Fibroblast of the aortic adventitia (primary cell): ENCODE results near the gene SH3YL1. TPM values are rescaled to one million over a fixed set of nuclear protein-coding genes. Genes with fewer than 3 reads are reported as not detected.

Experiments used
- DNase-seq: peaks from one replicate; pipeline ENCODE4 v3.0.0-alpha.2; 2010; ENCODE audit warnings: low read depth
- H3K4me3 ChIP-seq: 2 replicates; pipeline ENCODE4 v1.5.1; 2011; ENCODE audit warnings: low read depth, mild to moderate bottlenecking, control low read depth, low read length, moderate library complexity
- total RNA-seq: library from RNA; depleted of rRNA; stranded (reverse); fragments of >200 nt; gene quantifications from 2 replicates; pipeline ENCODE4 v1.2.3, GENCODE V29; 2012; ENCODE audit warnings: low replicate concordance
- TF ChIP-seq, protein P1 (sequence below): IDR thresholded peaks from 2 replicates; pipeline ENCODE4 v1.5.1; 2011; ENCODE audit warnings: mild to moderate bottlenecking, low read length, control low read depth, inconsistent platforms; ENCODE audit not compliant: insufficient read depth

The SH3YL1 gene
- total RNA-seq, 1 donor: 51.2 TPM

DNA sequence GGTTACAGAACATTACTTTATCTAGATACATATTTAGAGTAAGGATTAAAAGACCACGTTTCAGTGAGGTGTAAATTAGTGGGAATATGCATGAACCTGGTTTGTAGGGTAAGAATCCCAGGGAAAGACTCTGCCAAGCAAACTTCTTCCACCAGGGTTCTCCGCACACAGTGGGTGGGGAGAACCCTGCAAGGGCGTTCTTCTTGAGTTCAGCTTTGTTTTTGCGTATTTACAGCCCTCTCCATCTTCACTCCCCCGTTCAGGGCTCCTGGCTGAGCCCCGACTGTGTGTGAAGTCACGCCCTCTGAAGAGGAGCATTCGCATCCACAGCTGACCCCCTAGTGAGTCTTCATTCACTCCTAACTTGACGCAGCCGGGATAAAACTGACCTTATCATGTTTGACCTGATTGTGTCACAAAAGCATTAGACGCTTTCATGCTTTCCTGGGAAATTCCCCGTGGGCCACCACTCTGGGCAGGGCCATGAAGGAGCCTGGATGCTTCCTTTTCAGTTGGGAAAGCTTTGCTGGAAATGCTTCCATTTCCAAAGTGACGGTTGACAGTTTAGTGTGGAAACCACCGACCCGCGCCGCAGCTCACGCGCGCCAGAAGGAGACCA is 23.1 kb upstream of the SH3YL1 start:
- no peak overlapping the region for H3K4me3 ChIP-seq
- no peak for DNase-seq
- TF ChIP-seq, protein P1, sequence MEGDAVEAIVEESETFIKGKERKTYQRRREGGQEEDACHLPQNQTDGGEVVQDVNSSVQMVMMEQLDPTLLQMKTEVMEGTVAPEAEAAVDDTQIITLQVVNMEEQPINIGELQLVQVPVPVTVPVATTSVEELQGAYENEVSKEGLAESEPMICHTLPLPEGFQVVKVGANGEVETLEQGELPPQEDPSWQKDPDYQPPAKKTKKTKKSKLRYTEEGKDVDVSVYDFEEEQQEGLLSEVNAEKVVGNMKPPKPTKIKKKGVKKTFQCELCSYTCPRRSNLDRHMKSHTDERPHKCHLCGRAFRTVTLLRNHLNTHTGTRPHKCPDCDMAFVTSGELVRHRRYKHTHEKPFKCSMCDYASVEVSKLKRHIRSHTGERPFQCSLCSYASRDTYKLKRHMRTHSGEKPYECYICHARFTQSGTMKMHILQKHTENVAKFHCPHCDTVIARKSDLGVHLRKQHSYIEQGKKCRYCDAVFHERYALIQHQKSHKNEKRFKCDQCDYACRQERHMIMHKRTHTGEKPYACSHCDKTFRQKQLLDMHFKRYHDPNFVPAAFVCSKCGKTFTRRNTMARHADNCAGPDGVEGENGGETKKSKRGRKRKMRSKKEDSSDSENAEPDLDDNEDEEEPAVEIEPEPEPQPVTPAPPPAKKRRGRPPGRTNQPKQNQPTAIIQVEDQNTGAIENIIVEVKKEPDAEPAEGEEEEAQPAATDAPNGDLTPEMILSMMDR: no peak

DNA sequence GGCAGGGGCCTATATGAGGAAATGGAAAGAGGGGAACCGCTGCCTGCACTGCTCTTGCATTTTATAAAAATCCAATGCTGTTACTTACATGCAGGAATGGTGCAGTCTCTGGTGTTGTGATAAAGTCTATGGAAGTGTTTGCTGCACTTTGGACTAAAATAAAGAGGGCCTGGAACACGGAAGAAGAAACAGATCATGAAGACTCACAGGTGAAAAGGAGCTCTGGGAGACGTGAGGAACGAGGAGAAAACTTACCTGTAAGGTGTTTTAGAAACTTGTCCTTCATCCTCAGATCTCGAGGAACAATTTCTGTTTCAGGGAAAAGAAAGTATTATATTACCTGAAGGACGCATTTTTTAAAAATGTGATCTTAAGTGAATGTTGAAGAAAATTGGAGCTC is 22.2 kb upstream of the SH3YL1 start:
- no peak overlapping the region for H3K4me3 ChIP-seq
- TF ChIP-seq, protein P1: no peak
- no peak for DNase-seq

DNA sequence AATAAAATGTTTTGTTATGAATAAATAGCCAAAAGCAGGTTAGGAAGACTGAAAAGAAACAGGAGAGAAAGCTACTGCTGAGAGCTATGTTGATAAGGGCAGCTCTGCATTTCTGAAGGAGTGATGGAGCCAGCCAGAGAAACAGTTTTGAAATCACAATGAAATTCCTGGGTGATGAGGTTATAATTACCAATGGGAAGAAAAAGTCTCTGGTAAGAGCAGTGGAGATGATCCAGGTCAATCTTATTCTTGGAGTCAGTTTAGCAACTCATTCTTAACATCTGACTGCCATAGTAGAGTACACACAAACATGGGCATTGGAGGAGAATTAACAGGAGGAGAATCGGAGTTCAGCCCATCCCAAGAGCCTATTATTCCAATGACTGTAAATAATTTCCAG is 21.7 kb upstream of the SH3YL1 start:
- no peak overlapping the region for H3K4me3 ChIP-seq
- peak; percentile 81 for DNase-seq
- TF ChIP-seq, protein P1: no peak

DNA sequence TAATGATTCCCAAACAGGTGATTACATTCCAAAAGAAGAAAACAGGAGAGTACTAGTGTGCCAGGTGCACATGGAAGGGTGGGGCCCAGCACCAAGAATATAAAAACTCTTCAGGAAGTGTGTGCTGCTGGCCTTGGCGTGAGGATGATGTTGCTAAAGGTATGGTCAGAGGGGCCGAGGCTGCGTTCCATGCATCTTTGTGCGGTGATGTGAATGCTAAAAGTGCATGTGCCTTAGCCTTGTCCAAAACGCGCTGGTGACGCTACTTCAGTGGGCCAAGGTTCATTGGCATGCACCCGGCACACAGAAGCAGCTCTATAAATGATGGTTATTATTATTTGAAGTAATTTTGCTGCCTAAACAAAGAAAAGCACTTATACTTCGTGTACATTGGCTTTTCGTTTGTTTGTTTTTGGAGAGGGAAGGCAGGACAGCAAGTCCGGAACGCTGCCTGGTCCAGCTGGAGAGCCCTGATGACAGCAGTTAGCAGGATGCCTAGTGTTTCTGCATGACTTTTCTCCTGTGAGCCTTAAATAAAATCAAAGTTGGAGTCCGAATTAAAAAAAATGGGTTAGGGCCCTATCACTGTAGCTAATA is 21.2 kb upstream of the SH3YL1 start:
- TF ChIP-seq, protein P1: no peak
- peak; percentile 29 for DNase-seq
- H3K4me3 ChIP-seq: no peak overlapping the region

DNA sequence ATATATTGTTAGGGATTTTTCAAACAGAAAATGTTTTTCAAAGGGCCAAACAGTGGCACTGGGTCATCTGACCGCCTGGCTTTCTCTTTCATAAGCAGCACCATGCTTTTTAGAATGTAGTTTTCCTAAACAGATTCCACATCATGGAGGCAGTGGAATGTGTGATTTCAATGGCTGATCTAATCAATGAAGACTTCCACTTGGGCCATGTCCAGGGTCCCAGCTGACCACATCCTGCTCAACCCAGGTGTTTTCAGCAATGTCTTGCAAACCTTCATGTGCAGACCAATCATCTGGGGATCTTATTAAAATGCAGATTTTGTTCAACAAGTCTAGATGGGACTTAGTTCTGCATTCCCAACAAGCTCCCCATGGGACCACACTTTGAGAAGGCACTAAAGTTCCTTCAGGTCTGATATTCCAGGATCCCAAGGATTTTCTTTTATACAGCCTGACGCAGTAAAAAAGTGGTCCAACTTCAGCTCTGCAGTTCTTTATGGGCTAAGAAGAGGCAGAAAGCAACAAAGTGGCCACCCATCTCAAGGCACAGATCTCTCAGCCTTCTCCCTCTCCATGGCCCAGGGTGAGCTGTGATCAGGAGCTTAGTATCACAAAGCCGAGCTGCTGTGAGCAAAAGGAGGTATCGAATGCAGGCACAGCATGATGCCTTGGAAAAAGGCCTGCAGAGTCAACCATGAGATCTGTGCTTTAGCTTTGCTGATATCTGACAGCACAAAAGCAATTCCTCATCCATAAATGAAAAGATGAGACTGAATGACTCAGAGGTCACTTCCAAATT is 20.4 kb upstream of the SH3YL1 start:
- H3K4me3 ChIP-seq: no peak overlapping the region
- TF ChIP-seq, protein P1: no peak
- no peak for DNase-seq

DNA sequence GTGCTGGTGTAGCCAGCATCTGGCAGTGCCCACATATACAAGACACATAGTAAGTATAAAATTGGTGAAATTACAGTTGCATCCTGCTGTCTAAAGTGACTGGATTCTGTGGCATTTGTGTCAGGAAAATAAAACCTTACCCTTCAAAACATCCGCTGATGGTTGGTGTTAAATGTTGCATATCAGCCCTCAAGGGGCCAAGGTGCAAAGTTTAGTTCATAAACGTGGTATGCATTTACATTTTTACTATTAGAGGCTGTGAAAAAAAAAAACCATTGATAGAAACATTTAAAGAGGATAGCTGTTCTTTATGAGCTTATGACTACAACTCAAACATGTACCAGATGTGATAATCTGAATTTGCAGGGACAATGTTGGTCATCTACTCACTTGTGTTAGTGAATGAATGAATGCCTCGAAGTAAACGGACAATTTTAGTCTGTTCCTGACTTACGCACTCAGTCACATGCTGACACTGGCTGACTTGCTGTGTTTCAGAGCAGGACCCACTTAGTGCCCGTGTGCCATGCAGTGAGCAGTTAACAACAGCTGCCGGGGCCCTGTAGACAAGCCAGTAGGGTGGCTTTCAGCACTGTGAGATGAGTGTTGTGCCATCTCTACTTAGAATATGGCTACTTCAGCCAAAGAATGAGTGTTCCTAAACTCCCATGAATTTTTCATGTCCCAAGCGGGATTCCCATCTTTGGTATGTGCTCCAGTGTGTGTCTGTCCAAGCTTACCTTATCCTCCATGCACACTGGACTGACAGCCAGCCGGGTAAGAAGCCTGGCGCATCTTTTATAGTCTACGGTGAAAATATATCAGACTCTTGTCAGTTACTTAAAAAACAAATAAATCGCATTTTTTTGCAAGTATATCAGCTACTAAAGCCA is 18.8 kb upstream of the SH3YL1 start:
- DNase-seq: no peak
- TF ChIP-seq, protein P1: no peak
- H3K4me3 ChIP-seq: no peak overlapping the region
